Fibroblast of lung (primary cell): ENCODE results near the gene FAM170A.

Experiments
- CTCF ChIP-seq, 2 donors: IDR thresholded peaks in 1 of 2; conservative IDR thresholded peaks in 1 of 2; 1 replicate in 1 of 2; 2 replicates in 1 of 2; pipeline ENCODE4 v1.5.1; 2011 to 2012; ENCODE audit warnings: low read length in 2 of 2, control low read depth in 1 of 2, inconsistent platforms in 1 of 2, low read depth in 1 of 2, mild to moderate bottlenecking in 1 of 2
- EZH2 ChIP-seq: IDR thresholded peaks from 2 replicates; pipeline ENCODE4 v1.5.1; 2012; ENCODE audit warnings: low read length, control low read depth, mild to moderate bottlenecking; ENCODE audit errors: missing control alignments

- no peak for TF ChIP-seq CTCF (conservative IDR thresholded peaks at IDR 0.05 in 1 of 2, IDR thresholded peaks at IDR 0.05 in 1 of 2; ENCODE audit: low read depth in 1 of 2, low read length in 2 of 2)
- no peak for TF ChIP-seq EZH2
These were observed 25.7 kb downstream of the FAM170A start for GRCh38 chr5:119655061-119655460.
